Astrocyte (in vitro differentiated cells and primary cell): ENCODE results near the gene AHNAK.

ENCODE experiments used
- EZH2 ChIP-seq: IDR thresholded peaks from 2 replicates; pipeline ENCODE4 v1.6.1; 2012; ENCODE audit warnings: mild to moderate bottlenecking, low read length, inconsistent platforms; ENCODE audit not compliant: insufficient read depth
- TF ChIP-seq, protein P1 (sequence below): IDR thresholded peaks from 2 replicates; pipeline ENCODE4 v1.5.1; 2011; ENCODE audit warnings: low read depth, mild to moderate bottlenecking, inconsistent platforms, low read length, moderate library complexity; ENCODE audit not compliant: insufficient read depth

DNA sequence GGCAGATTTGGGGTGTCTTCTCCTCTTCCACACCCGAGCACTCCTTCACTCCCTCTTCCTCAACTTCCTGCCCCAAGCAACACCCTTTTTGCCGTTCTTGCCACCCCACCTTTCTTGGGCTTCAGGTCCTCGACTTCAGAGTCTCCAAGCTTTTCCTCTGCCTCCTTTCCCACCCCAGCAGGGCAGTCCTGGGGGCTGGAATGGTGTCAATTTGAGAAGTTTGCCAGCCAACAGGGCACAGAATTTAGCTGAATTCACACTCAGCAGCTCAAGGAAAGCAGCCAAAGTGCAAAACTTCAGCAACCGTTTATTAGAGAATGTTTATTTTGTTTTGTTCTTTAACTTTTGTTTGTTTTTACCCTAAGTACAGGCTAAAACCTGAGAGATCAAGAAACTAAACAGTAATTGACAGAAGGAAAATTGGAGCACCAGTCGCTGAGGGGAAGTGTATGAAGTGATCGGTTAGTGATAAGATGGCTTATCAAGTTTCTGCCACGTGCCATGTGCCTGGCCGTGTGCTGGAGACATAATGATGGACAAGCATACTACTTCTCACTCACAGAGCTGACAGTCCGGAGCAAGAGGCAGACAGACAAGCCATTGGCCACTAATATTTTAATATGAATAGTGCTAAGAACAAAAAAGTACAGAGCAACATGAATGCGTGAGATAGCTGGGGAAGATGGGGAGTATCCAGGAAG lies 44.4 kb downstream of the AHNAK start:
- TF ChIP-seq, protein P1, sequence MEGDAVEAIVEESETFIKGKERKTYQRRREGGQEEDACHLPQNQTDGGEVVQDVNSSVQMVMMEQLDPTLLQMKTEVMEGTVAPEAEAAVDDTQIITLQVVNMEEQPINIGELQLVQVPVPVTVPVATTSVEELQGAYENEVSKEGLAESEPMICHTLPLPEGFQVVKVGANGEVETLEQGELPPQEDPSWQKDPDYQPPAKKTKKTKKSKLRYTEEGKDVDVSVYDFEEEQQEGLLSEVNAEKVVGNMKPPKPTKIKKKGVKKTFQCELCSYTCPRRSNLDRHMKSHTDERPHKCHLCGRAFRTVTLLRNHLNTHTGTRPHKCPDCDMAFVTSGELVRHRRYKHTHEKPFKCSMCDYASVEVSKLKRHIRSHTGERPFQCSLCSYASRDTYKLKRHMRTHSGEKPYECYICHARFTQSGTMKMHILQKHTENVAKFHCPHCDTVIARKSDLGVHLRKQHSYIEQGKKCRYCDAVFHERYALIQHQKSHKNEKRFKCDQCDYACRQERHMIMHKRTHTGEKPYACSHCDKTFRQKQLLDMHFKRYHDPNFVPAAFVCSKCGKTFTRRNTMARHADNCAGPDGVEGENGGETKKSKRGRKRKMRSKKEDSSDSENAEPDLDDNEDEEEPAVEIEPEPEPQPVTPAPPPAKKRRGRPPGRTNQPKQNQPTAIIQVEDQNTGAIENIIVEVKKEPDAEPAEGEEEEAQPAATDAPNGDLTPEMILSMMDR, result no peak
- TF ChIP-seq EZH2, result no peak
